Nephron progenitor cell (in vitro differentiated cells): ENCODE measurements around the gene CKB.

Experiments
- DNase-seq: peaks from one replicate; pipeline ENCODE4 v3.0.0; 2021
- H3K27ac Mint-ChIP-seq: 2 replicates; pipeline ENCODE4 v1.8.0; 2021; ENCODE audit warnings: mild to moderate bottlenecking, moderate library complexity, mixed read lengths
- H3K27me3 Mint-ChIP-seq: 2 replicates; pipeline ENCODE4 v1.8.0; 2021; ENCODE audit warnings: mild to moderate bottlenecking, low read depth, mixed read lengths; ENCODE audit not compliant: poor library complexity
- H3K36me3 Mint-ChIP-seq: 2 replicates; pipeline ENCODE4 v1.8.0; 2021; ENCODE audit warnings: low read depth, mixed read lengths
- H3K4me1 Mint-ChIP-seq: 2 replicates; pipeline ENCODE4 v1.8.0; 2021; ENCODE audit warnings: mixed read lengths
- H3K4me3 Mint-ChIP-seq: 2 replicates; pipeline ENCODE4 v1.8.0; 2021; ENCODE audit warnings: mild to moderate bottlenecking, moderate library complexity, mixed read lengths
- H3K9me3 Mint-ChIP-seq: 2 replicates; pipeline ENCODE4 v1.8.0; 2021; ENCODE audit warnings: mild to moderate bottlenecking, moderate library complexity, mixed read lengths
- CTCF ChIP-seq: fragments of 200-600 bp; sonication (generic); IDR thresholded peaks from 2 replicates; pipeline ENCODE4 v1.5.0; 2021; ENCODE audit warnings: antibody characterized with exemption

CKB gene

GRCh38 chr14:103476065-103476464 lies 46.6 kb downstream of the CKB start:
- H3K36me3 Mint-ChIP-seq, result peaks cover 71% of the 10 kb centered on the region
- no peaks in the 10 kb centered on the region for H3K9me3 Mint-ChIP-seq
- no peak for DNase-seq
- H3K4me3 Mint-ChIP-seq, result no peak overlapping the region
- no peaks in the 10 kb centered on the region for H3K4me1 Mint-ChIP-seq
- no peak overlapping the region for H3K27ac Mint-ChIP-seq
- TF ChIP-seq CTCF, result no peak
- H3K27me3 Mint-ChIP-seq, result no peaks in the 10 kb centered on the region

DNA sequence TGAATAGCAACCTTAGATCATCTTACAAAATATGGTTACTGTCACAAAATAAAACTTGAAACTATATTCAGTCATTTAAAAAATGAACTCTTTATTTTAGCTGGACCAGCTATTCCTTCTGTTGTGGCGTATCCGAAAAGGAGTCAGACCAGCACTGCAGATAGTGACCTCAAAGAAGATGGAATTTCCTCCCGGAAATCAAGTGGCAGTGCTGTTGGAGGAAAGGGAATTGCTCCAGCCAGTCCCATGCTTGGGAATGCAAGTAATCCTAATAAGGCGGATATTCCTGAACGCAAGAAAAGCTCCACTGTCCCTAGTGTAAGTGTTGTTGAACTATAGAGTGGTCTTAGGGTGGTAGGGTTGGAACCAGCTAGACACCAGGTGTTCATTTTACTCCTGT lies 47.7 kb downstream of the CKB start:
- peaks cover 69% of the 10 kb centered on the region for H3K36me3 Mint-ChIP-seq
- no peak overlapping the region for H3K27ac Mint-ChIP-seq
- no peaks in the 10 kb centered on the region for H3K4me1 Mint-ChIP-seq
- H3K4me3 Mint-ChIP-seq, result no peak overlapping the region
- no peak for TF ChIP-seq CTCF
- no peaks in the 10 kb centered on the region for H3K9me3 Mint-ChIP-seq
- DNase-seq, result no peak
- no peaks in the 10 kb centered on the region for H3K27me3 Mint-ChIP-seq

- no peak overlapping the region for H3K4me3 Mint-ChIP-seq
- TF ChIP-seq CTCF, result no peak
- no peaks in the 10 kb centered on the region for H3K9me3 Mint-ChIP-seq
- H3K36me3 Mint-ChIP-seq, result peaks cover 64% of the 10 kb centered on the region
- H3K27ac Mint-ChIP-seq, result peak overlapping the region; percentile 41
- no peak for DNase-seq
- no peaks in the 10 kb centered on the region for H3K4me1 Mint-ChIP-seq
- no peaks in the 10 kb centered on the region for H3K27me3 Mint-ChIP-seq
Measured at GRCh38 chr14:103472939-103473338, 49.7 kb downstream of the CKB start.
